GM18519 (cell line): Measurements from ENCODE around the gene TTC7B.

Source experiments
- ATAC-seq: cut with Tn5 transposase; IDR thresholded peaks from one replicate; pipeline ENCODE4 v1.9.1; 2021; ENCODE audit warnings: mild to moderate bottlenecking, moderate library complexity; ENCODE audit not compliant: unreplicated experiment, low FRiP score

Gene TTC7B

DNA sequence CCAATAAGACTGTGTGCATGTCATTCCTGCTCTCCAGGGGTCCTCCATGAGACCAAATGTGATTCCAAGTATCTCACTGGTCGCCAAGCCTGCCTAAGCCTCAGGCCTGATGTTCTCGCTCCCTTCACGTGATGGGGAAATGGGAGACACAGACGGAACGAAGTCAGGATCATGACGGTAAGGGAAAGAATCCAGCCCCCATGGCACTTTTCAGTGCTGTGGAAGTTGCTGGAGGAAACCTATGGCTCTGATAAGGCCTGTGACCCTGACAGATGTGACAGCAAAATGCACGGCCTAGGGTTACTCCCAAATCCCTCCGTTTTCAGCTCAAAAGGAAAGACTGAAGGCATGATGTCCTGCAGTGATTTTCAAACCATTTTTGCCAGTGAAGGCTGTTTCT lies 234.5 kb downstream of the TTC7B start:
- ATAC-seq, result no peak

DNA sequence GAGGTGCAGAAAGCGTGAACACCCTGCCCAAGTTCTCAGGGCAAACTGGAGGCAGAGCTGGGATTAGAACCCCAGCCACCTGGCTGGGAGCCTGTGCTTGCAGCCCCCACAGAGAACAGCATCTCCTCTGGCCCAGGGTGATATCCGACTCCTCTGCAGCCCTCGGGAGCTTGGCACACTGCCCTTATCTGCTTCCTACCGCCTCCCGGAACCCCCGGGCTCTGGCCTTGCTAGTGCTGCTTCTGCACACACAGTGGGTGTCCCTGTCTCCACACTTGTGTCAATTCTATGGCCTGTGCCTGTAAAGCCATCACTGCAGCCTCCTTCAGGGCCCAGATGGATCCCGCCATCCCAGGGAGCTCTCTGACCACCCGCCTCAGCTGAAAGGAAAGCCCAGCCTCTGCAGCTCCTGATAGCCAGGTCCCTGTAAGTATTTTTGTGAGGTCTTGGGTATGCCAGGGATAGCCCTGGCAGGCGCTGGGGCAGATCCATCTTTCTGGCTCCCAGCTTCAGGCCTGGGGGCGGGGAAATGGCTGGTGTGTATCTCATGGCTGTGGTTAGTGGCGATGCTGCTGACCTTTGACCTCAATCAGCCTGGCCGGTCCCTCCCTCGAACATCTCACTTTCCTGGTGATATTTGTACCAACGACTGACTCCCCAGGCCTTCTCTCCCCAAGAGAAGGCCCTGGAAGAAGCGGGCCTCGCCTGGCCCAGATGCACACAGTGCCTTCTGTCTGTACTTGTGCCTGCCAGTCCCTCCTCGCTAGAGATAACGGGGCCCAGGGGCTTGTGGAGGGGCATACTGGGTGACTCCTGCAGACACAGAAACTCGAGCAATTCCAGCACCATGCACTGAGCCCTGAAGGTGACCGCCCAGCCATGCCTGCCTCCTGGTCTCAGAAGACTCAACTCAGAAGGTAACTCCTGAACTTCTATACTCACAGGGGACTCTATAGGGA lies 235.6 kb downstream of the TTC7B start:
- ATAC-seq, result no peak

DNA sequence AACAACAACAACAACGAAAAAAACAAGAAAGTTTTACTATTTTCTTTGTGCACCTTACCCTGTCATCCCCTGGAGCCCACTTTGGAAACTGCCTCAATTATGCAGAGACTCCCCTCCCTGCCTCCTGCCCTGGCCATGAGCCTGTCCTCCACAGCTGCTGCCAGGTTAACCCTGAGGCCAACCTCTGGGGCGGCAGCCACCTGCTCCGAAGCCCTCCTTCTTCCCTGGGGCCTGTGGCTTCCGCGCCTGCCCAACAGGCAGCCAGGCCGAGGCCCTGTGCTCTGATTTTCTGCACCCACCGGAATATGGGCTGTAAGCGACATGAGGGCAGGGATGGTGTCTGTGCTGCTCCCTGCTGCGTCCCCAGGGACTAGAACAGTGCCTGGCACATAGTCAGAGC lies 236.4 kb downstream of the TTC7B start:
- no peak for ATAC-seq

DNA sequence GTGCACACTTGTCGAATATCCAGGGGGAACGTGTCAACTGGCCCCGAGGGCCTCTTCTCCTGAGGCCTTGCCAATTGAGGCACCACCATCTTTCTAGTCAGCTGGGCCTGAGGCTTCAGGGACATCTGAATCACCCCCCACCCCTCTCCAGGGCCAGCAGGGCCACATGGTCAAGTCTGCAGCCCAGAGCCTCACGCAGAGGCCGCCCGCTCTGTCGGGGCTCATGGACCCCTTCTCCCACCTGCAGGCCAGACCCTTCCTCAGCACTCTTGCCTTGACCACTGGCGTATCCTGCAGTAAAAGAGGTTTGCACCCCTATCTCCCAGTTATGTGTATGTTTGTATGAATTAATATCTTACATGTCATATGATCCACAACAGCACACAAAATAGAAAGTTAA lies 237.1 kb downstream of the TTC7B start:
- ATAC-seq, result no peak

- no peak for ATAC-seq
Observed at GRCh38 chr14:90578283-90578985, 237.8 kb downstream of the TTC7B start.

DNA sequence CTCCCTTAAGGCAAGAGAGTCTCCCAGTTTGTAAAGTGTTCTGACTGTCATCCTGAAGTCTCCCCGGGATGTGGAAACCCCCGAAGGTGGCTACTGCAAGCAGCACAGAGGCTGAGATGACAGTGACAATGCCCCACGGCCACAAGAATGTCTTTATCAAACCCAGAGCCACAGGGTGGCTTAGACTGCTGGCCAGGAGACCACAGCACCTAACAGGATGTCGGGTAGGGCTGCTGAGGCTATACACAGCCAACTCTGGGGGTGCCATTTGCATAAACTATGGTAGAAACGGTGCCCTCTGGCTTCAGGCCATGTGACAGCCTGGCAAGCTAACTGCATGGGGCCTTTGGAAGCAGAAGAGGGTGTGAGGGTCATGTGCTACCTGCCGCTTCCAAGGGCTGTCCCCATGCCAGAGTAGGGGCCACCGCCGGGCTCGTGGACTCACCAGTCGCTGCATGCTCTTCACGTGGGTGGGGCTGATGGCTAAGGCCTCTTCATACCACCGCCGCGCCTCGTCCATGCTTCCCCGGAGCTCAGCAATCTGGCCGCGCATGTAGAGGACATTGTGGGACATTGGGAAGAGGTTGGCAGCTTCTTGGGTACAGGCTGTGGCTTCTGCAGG lies 238.5 kb downstream of the TTC7B start:
- ATAC-seq, result no peak

DNA sequence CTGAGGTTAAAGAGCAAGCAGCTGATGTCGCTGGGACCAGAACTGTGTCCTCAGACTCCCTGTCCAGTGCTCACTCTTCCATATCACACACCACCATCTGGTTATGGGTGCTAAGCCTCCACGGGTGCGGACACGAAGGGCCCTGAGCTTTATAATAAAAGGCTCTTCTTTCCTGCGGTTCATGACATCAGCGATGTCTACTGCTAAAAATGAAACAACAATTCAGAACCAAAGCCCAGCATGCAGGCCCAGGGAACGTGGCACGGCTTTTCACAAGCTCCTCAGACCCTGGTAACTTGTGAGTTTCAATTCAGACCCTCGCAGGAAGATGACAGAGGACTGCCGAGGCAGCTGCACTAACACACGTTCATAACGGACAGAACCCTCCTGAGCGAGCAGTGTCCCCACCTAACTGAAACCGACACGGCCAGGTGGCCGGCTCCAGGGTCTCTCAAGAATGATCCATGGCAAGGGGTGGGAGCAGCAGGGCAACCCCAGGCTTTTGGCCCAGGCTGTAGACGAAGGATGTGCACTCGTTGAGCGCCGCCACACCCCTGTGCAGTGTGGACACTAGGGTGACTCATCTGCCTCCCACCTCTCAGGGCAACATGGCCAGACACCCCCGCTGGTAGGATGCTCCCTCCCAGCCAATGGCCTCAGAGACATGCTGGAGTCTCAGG lies 239.1 kb downstream of the TTC7B start:
- no peak for ATAC-seq

DNA sequence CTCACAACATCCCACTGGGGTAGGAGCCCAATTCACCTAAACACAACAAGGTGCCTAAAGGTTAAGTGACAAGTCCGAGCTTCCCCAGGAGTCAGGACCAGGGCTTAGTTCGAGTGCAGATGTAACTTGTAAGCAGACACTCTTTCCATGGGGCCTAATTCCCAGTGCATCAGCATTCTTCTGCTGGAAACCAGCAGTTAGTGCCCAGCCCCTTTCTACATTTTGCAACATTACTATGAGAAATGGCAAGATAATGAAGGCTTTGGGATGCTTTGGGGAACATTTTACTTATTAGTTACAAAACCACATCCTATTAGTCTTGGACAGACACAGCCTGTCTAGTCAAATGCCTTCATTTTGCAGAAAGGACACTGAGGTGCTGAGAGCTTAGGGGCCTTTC lies 239.6 kb downstream of the TTC7B start:
- no peak for ATAC-seq

DNA sequence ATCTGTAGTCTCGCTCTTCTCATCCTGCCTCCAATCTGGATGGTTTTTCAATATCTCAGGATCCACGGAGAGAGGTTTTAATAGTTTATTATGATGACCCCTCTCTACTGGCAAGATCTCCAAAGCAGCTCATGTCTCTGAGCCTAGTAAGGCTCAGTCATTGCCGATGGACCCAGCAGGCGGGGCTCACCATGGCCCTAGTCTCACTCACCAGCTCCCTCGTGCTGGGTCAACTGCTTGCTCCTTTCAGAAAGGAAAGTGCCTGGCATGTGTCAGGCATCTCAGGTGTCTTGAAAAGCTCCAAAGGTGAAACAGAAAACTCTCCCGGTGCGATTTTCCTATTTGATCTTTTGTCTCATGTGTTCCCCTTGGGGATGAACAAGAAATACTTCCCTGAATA lies 240.4 kb downstream of the TTC7B start:
- no peak for ATAC-seq

DNA sequence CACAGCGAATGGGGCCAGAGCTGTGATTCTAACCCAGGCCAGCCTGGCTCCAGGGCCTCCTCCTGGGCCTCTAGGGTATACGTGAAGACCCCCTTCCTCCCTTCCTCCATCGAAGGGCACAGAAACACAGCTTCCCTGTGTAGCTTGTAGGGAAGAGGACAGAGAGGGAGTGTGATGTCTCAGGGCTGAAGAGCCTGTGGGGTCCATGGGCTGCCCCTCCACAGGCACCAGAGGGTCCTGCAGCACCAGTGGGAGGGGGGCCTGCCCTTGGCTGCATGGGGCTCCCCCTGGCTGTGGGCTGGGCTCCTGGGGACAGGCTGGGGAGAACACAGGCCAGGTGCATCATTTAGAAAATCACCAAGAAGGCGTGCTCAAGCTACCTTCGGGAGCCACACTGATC lies 240.9 kb downstream of the TTC7B start:
- no peak for ATAC-seq

DNA sequence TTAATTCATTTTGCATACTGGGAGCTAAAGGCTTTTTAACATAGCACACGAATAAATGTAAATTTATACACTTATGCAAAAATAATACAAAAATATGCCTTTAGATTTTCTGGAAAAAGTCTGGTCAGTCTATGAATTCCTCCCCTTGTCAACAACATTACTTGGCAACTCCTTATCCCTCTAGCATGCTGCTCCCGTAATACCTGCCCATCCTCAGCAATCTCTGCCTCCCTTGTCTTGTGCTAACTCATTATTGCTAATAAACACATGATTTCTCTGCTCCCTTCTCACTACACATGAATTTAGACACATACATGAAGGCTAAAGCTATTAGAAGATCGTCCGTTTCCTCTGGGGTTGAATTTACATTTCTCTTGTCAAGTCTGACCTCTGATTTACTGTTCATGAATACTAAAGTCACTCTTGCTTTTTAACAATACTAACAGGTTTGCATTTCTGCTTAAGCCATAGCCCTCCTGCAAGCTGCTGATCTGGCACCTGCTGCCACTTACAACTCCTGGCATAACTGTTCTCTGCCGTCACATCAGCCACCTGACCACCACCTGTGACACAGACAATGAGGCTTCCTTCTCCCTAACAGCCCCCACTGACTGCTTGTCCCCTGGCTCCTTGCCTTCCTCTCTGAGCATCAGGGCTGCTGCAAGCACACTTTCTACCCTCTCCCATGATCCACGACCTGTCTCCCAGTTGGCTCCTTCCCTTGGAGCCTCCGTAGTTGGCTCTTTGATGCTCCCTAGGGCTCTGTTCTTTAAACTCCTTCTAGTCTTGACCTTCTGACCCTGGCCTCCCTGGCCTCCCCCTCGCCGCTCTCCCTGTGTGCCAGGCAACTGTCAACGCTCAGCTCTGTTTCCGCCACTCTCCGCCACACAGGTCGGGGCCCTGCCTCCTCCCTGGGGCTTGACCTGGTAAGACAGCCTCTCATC lies 241.8 kb downstream of the TTC7B start:
- no peak for ATAC-seq

GRCh38 chr14:90573385-90574105 lies 242.7 kb downstream of the TTC7B start:
- no peak for ATAC-seq

DNA sequence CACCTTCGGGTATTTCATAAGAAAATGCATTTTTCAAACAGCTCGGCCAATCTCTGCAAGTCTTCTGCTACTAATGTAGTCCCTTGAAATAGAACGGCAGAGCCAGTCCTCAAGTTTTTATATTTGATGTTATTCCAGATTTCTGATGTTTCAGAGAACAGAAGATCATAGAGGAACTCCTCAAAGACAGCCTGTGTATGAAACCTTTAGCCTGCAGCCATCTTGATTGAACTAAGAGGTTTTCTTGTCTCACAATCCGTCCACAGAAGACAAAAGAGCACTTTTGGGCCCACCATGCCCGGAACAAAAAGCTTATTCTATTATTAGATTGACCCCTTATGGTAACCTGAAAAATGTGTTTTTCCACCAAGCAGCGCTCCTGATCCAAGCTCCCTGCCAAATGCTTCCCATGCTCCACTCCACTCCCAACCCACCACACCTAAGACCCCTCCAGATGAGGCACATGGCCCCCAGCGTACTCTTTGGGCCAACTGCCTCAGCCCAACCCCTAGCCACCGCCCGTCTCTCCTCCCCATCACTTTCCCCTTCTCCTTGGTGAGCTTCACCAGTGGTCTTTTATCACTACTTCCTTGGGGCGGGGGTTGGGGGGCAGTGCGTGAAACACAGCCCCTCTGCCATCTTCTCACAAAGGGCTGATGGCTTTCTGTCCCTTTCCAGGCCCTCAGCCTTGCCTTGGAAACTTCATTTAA lies 243.6 kb downstream of the TTC7B start:
- ATAC-seq, result no peak

GRCh38 chr14:90571149-90571947 lies 244.9 kb downstream of the TTC7B start:
- no peak for ATAC-seq

DNA sequence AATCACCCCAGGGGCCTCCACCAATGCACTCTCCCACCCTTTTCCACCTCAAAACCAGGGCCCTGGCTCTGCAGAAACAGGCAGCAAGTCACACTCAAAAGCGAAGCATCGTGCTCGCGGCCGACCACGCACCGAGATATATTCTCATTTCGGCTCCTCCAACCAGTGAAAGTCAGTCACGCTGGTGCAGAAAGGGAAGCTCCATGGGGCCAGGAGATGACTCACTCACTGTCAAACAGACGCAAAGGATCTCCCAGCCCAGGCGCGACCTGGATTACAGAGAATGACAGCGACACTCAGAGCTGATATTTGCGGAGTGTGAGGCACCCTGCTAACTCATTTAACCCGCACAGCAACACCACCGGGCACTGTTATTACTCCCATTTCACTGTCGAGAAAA lies 245.8 kb downstream of the TTC7B start:
- no peak for ATAC-seq

DNA sequence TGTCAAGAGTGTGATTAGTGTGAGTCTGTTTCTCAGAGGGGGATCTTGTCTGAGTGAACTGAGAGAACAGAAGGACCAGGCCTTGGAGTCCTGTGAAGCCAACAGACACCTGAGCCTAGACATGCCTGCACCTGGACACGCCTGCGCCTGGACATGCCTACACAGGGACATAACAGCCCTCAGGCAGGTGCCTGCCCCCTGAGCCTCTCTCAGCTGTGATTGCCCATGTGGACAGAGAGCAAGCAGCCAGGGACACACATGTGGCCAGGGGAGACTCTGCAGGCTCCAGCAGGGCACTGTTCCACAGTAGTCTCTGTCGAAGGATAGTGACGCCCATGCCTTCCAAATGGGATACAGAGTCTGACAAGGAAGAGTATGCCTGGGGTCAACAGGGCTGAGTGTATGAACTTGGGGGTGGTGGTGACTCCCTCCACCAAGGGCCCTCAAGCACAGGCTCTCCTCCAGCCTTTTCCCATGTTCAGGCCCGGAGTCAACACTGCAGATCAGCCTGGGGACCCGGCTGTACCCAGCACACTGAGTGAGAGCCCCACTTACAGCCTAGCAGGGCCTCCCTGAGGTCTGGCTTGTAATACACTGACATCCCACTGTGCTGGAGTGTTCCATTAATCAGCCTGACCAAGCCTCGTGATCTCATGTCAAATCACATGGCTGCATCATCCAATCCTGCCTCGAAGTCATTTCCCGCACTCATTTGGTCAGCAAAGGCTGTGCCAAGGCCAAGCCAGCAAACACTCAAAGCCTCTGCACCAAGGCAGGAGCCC lies 246.4 kb downstream of the TTC7B start:
- ATAC-seq, result no peak

- ATAC-seq, result no peak
Observed at GRCh38 chr14:90569201-90569600, 247.0 kb downstream of the TTC7B start.
